GM18508 (cell line): Measurements from ENCODE around the gene NFYA.

Experiments
- ATAC-seq: cut with Tn5 transposase; IDR thresholded peaks from one replicate; pipeline ENCODE4 v1.9.1; 2021; ENCODE audit warnings: moderate number of reproducible peaks; ENCODE audit not compliant: insufficient read depth, unreplicated experiment

NFYA gene

GRCh38 chr6:41072836-41073202 lies at the start of gene NFYA:
Gene NFYA, plus strand, starts transcription at chr6:41072974. Its CDS starts 6,116 bp downstream, at chr6:41079090.
- peak; percentile 36 for ATAC-seq

- no peak for ATAC-seq
Measured at GRCh38 chr6:41023114-41023513, 49.7 kb upstream of the NFYA start.

- no peak for ATAC-seq
Measured at GRCh38 chr6:41025966-41026530, 46.7 kb upstream of the NFYA start.

- ATAC-seq, result no peak
Measured at GRCh38 chr6:41027241-41027640, 45.5 kb upstream of the NFYA start.

GRCh38 chr6:41027799-41028560 lies 44.8 kb upstream of the NFYA start:
- ATAC-seq, result peak; percentile 47

GRCh38 chr6:41028561-41029412 lies 44.0 kb upstream of the NFYA start:
- no peak for ATAC-seq

- ATAC-seq, result no peak
Measured at GRCh38 chr6:41032830-41033229, 39.9 kb upstream of the NFYA start.

GRCh38 chr6:41033776-41034175 lies 39.0 kb upstream of the NFYA start:
- ATAC-seq, result no peak

GRCh38 chr6:41036186-41036585 lies 36.6 kb upstream of the NFYA start:
- no peak for ATAC-seq

GRCh38 chr6:41036601-41037000 lies 36.2 kb upstream of the NFYA start:
- no peak for ATAC-seq

GRCh38 chr6:41037107-41037900 lies 35.5 kb upstream of the NFYA start:
- ATAC-seq, result no peak

GRCh38 chr6:41038205-41038604 lies 34.6 kb upstream of the NFYA start:
- ATAC-seq, result no peak

- no peak for ATAC-seq
Measured at GRCh38 chr6:41039060-41039998, 33.4 kb upstream of the NFYA start, which contains the start of gene UNC5CL. Gene UNC5CL, minus strand, starts transcription at chr6:41039221. Its CDS starts 4,147 bp downstream, at chr6:41035074.

GRCh38 chr6:41040101-41040939 lies 32.5 kb upstream of the NFYA start:
- no peak for ATAC-seq

GRCh38 chr6:41040940-41041536 lies 31.7 kb upstream of the NFYA start:
- ATAC-seq, result no peak

GRCh38 chr6:41042226-41043055 lies 30.3 kb upstream of the NFYA start, which contains the start of gene TSPO2:
Gene TSPO2, plus strand, starts transcription at chr6:41042467. Its CDS starts 519 bp downstream, at chr6:41042986.
- no peak for ATAC-seq

- ATAC-seq, result no peak
Measured at GRCh38 chr6:41043151-41043550, 29.6 kb upstream of the NFYA start.
